GM21723 (cell line): ENCODE measurements around the gene SCCPDH.
A peak's percentile ranks its signal among the peaks of the same experiment; 100 is the strongest.
"Not testable (repeated sequence)": the region's sequence is repeated elsewhere in the genome, so short reads cannot be mapped to it uniquely, and the experiment has no call there.

Experiments
- ATAC-seq: cut with Tn5 transposase; IDR thresholded peaks from one replicate; pipeline ENCODE4 v1.9.1; 2021; ENCODE audit warnings: mild to moderate bottlenecking, moderate library complexity; ENCODE audit not compliant: unreplicated experiment

The SCCPDH gene

GRCh38 chr1:246705368-246705767 lies 18.8 kb upstream of the SCCPDH start:
- no peak for ATAC-seq

- no peak for ATAC-seq
Observed at GRCh38 chr1:246708166-246708565, 16.0 kb upstream of the SCCPDH start.

- ATAC-seq = no peak
Observed at GRCh38 chr1:246709196-246709595, 15.0 kb upstream of the SCCPDH start.

- ATAC-seq = no peak
Observed at GRCh38 chr1:246709835-246710234, 14.4 kb upstream of the SCCPDH start.

- no peak for ATAC-seq
Observed at GRCh38 chr1:246711548-246712003, 12.6 kb upstream of the SCCPDH start.

- ATAC-seq = not testable (repeated sequence)
Observed at GRCh38 chr1:246712428-246712827, 11.8 kb upstream of the SCCPDH start.

GRCh38 chr1:246719361-246719760 lies 4.8 kb upstream of the SCCPDH start:
- ATAC-seq = not testable (repeated sequence)

- not testable (repeated sequence) for ATAC-seq
Observed at GRCh38 chr1:246720814-246721213, 3.4 kb upstream of the SCCPDH start.

GRCh38 chr1:246722720-246723119 lies 1.5 kb upstream of the SCCPDH start:
- no peak for ATAC-seq

GRCh38 chr1:246724731-246725095 lies 504 bp downstream of the SCCPDH start:
- peak; percentile 52 for ATAC-seq

GRCh38 chr1:246725191-246725590 lies 982 bp downstream of the SCCPDH start:
- no peak for ATAC-seq

GRCh38 chr1:246726255-246726679 lies 2.1 kb downstream of the SCCPDH start:
- ATAC-seq = no peak

GRCh38 chr1:246726881-246727280 lies 2.7 kb downstream of the SCCPDH start:
- ATAC-seq = no peak

GRCh38 chr1:246727594-246727993 lies 3.4 kb downstream of the SCCPDH start:
- no peak for ATAC-seq

- ATAC-seq = no peak
Observed at GRCh38 chr1:246728311-246728710, 4.1 kb downstream of the SCCPDH start.

GRCh38 chr1:246729040-246729439 lies 4.8 kb downstream of the SCCPDH start:
- not testable (repeated sequence) for ATAC-seq

GRCh38 chr1:246730839-246731238 lies 6.6 kb downstream of the SCCPDH start:
- no peak for ATAC-seq

- not testable (repeated sequence) for ATAC-seq
Observed at GRCh38 chr1:246731873-246732272, 7.7 kb downstream of the SCCPDH start.

- ATAC-seq = no peak
Observed at GRCh38 chr1:246733704-246734103, 9.5 kb downstream of the SCCPDH start.

- no peak for ATAC-seq
Observed at GRCh38 chr1:246734866-246735265, 10.7 kb downstream of the SCCPDH start.

GRCh38 chr1:246735735-246736134 lies 11.5 kb downstream of the SCCPDH start:
- ATAC-seq = no peak

GRCh38 chr1:246742396-246742795 lies 18.2 kb downstream of the SCCPDH start:
- ATAC-seq = no peak

GRCh38 chr1:246746155-246746554 lies 21.9 kb downstream of the SCCPDH start:
- ATAC-seq = not testable (repeated sequence)

- ATAC-seq = no peak
Observed at GRCh38 chr1:246748006-246748405, 23.8 kb downstream of the SCCPDH start.
